DOHH2 (cell line): Measurements from ENCODE around the gene ZSCAN12.

Source experiments
- H3F3A ChIP-seq: fragments of 200-600 bp; sonication (generic), shearing (Covaris generic); 2 replicates; pipeline ENCODE4 v1.6.0; 2016; ENCODE audit warnings: antibody characterized with exemption, mild to moderate bottlenecking; ENCODE audit not compliant: control insufficient read depth, insufficient read depth
- H3K27ac ChIP-seq: fragments of 200-600 bp; sonication (generic); 2 replicates; pipeline ENCODE4 v1.5.1; 2014; ENCODE audit warnings: low read depth, mild to moderate bottlenecking, low read length, moderate library complexity
- H3K27me3 ChIP-seq: fragments of 200-600 bp; sonication (generic); 2 replicates; pipeline ENCODE4 v1.6.1; 2014; ENCODE audit warnings: mild to moderate bottlenecking, low read length, mixed read lengths; ENCODE audit not compliant: control insufficient read depth
- H3K36me3 ChIP-seq: fragments of 200-600 bp; sonication (generic); 2 replicates; pipeline ENCODE4 v1.6.1; 2014; ENCODE audit warnings: mild to moderate bottlenecking, low read length, moderate library complexity, mixed read lengths; ENCODE audit not compliant: control insufficient read depth
- H3K4me1 ChIP-seq: fragments of 200-600 bp; sonication (generic); 2 replicates; pipeline ENCODE4 v1.6.1; 2014; ENCODE audit warnings: mild to moderate bottlenecking, low read length, mixed read lengths; ENCODE audit not compliant: control insufficient read depth
- H3K4me2 ChIP-seq: fragments of 200-600 bp; sonication (generic); 2 replicates; pipeline ENCODE4 v1.6.0; 2014; ENCODE audit warnings: mild to moderate bottlenecking, low read length, moderate library complexity
- H3K4me3 ChIP-seq: fragments of 200-600 bp; sonication (generic); 2 replicates; pipeline ENCODE4 v1.5.1; 2014; ENCODE audit warnings: mild to moderate bottlenecking, low read length, mixed read lengths
- H3K79me2 ChIP-seq: fragments of 200-600 bp; sonication (generic); 2 replicates; pipeline ENCODE4 v1.6.1; 2014; ENCODE audit warnings: mild to moderate bottlenecking, low read length, mixed read lengths; ENCODE audit not compliant: control insufficient read depth
- H3K9me2 ChIP-seq: fragments of 200-600 bp; sonication (generic); replicated peaks from 2 replicates; pipeline ENCODE4 v1.6.1; 2014; ENCODE audit warnings: mild to moderate bottlenecking, low read length, mixed read lengths; ENCODE audit not compliant: control insufficient read depth
- H3K9me3 ChIP-seq: fragments of 200-600 bp; sonication (generic); 2 replicates; pipeline ENCODE4 v1.6.1; 2014; ENCODE audit warnings: antibody characterized with exemption, low read length, mixed read lengths; ENCODE audit not compliant: control insufficient read depth, insufficient read depth
- H4K20me1 ChIP-seq: fragments of 200-600 bp; sonication (generic); 2 replicates; pipeline ENCODE4 v1.6.0; 2014; ENCODE audit warnings: low read depth, mild to moderate bottlenecking, antibody characterized with exemption, low read length, moderate library complexity; ENCODE audit not compliant: control insufficient read depth, insufficient read depth
- EZH2phosphoT487 ChIP-seq: fragments of 200-600 bp; sonication (generic); IDR thresholded peaks from 2 replicates; pipeline ENCODE4 v1.6.1; 2017; ENCODE audit warnings: borderline replicate concordance, mild to moderate bottlenecking, antibody characterized with exemption, low read length, moderate library complexity, mixed read lengths
- TF ChIP-seq, protein P1 (sequence below): fragments of 200-600 bp; sonication (generic); IDR thresholded peaks from one replicate; pipeline ENCODE4 v1.5.1; 2014; ENCODE audit warnings: antibody characterized with exemption, mild to moderate bottlenecking, low read depth, low read length; ENCODE audit not compliant: poor library complexity, severe bottlenecking

ZSCAN12 gene

GRCh38 chr6:28401172-28401571 lies 1.6 kb upstream of the ZSCAN12 start:
- H4K20me1 ChIP-seq: no peaks in the 10 kb centered on the region
- TF ChIP-seq, protein P1, sequence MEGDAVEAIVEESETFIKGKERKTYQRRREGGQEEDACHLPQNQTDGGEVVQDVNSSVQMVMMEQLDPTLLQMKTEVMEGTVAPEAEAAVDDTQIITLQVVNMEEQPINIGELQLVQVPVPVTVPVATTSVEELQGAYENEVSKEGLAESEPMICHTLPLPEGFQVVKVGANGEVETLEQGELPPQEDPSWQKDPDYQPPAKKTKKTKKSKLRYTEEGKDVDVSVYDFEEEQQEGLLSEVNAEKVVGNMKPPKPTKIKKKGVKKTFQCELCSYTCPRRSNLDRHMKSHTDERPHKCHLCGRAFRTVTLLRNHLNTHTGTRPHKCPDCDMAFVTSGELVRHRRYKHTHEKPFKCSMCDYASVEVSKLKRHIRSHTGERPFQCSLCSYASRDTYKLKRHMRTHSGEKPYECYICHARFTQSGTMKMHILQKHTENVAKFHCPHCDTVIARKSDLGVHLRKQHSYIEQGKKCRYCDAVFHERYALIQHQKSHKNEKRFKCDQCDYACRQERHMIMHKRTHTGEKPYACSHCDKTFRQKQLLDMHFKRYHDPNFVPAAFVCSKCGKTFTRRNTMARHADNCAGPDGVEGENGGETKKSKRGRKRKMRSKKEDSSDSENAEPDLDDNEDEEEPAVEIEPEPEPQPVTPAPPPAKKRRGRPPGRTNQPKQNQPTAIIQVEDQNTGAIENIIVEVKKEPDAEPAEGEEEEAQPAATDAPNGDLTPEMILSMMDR: no peak
- no peak for TF ChIP-seq EZH2phosphoT487

GRCh38 chr6:28400122-28400451 lies 540 bp upstream of the ZSCAN12 start:
- H3K27ac ChIP-seq: no peak overlapping the region
- peaks cover 25% of the 10 kb centered on the region for H3K4me1 ChIP-seq
- H3K9me3 ChIP-seq: 0 out of 2 replicates have a peak, but pooled peaks cover 3% of the 10 kb centered on the region
- H3K79me2 ChIP-seq: peaks cover 39% of the 10 kb centered on the region
- no peaks in the 10 kb centered on the region for H3K27me3 ChIP-seq
- peaks cover 17% of the 10 kb centered on the region for H3K36me3 ChIP-seq
- H3F3A ChIP-seq: no peaks in the 10 kb centered on the region
- peak overlapping the region; percentile 81 for H3K4me3 ChIP-seq
- H4K20me1 ChIP-seq: no peaks in the 10 kb centered on the region
- no peak for TF ChIP-seq EZH2phosphoT487
- TF ChIP-seq, protein P1: no peak
- H3K9me2 ChIP-seq: no peaks in the 10 kb centered on the region
- peak overlapping the region; percentile 73 for H3K4me2 ChIP-seq

More at GRCh38 chr6:28401172-28401571, 1.6 kb upstream of the ZSCAN12 start:
- H3K36me3 ChIP-seq: peaks cover 13% of the 10 kb centered on the region
- H3K4me2 ChIP-seq: no peak overlapping the region
- no peak overlapping the region for H3K4me3 ChIP-seq
- no peaks in the 10 kb centered on the region for H3F3A ChIP-seq
- H3K9me3 ChIP-seq: 0 out of 2 replicates have a peak, but pooled peaks cover 3% of the 10 kb centered on the region
- H3K9me2 ChIP-seq: no peaks in the 10 kb centered on the region
- H3K27ac ChIP-seq: no peak overlapping the region
- H3K27me3 ChIP-seq: no peaks in the 10 kb centered on the region
- peaks cover 28% of the 10 kb centered on the region for H3K79me2 ChIP-seq
- H3K4me1 ChIP-seq: peaks cover 25% of the 10 kb centered on the region

GRCh38 chr6:28395918-28396317 lies 3.6 kb downstream of the ZSCAN12 start:
- Histone ChIP-seq H3K9me3 (0 out of 2 replicates have a peak, but pooled peaks cover 3% of the 10 kb centered on the region), H3K4me3 (no peak overlapping the region), H3K4me1 (peaks cover 25% of the 10 kb centered on the region), H4K20me1 (no peaks in the 10 kb centered on the region), H3K79me2 (peaks cover 47% of the 10 kb centered on the region), H3K4me2 (peak overlapping the region; percentile 61), H3F3A (no peaks in the 10 kb centered on the region), H3K27ac (no peak overlapping the region), H3K27me3 (no peaks in the 10 kb centered on the region), H3K36me3 (peaks cover 32% of the 10 kb centered on the region), H3K9me2 (no peaks in the 10 kb centered on the region)
- no peak for TF ChIP-seq EZH2phosphoT487
- TF ChIP-seq, protein P1: no peak
